CD4-positive, alpha-beta T cell treated with Interleukin-2 at 100 ng/mL for 4 hours (primary cell): ENCODE data around the gene KCND1.
A peak's percentile ranks its signal among the peaks of the same experiment; 100 is the strongest.

Source experiments
- DNase-seq: peaks from one replicate; pipeline ENCODE4 v3.0.0-alpha.2; 2020; ENCODE audit warnings: low spot score

KCND1 gene

GRCh38 chrX:48974574-48974973, 2.9 kb upstream of the KCND1 start:
- no peak for DNase-seq

DNA sequence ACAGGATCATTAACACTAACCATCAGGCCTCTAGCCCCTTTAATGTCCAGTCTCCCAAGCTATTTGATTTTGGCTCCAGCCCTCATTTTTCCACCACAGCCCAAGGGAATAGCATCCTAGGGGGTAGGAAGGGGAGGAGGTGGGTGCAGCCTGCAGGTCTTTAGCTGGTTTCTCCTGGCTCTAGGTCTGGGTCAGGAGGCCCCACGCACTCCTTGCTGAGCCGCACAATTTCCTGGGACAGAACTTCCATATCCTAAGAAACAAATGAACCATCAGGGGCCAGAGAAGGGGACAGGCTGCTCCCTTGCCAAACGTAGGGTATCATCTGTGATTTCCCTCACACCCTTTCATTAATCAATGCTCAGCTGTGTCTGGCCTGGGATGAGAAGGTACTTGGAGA, 2.4 kb upstream of the KCND1 start:
- DNase-seq = no peak

GRCh38 chrX:48972220-48973164, 848 bp upstream of the KCND1 start:
- DNase-seq = peak; percentile 37

DNA sequence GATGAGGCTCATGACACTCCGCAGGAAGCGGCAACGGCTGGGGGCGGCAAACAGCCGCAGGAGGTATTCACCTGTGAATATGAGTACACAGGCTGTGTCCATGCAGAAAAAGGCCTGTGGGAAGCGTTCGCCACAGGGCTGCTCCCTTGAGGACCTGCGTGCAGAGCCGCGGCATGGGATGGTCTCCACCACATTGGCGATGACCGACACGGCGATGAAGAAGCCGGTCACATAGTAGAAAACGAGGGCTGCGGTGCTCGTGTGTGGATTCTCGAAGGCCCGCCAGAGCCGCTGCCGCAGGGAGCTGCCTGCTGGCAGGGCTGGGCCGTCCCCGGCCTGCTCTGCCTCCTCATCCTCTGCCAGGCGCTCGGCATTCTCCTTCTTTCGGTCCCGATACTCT, 2.2 kb downstream of the KCND1 start:
- no peak for DNase-seq

GRCh38 chrX:48968377-48968776, 3.3 kb downstream of the KCND1 start:
- DNase-seq = no peak

DNA sequence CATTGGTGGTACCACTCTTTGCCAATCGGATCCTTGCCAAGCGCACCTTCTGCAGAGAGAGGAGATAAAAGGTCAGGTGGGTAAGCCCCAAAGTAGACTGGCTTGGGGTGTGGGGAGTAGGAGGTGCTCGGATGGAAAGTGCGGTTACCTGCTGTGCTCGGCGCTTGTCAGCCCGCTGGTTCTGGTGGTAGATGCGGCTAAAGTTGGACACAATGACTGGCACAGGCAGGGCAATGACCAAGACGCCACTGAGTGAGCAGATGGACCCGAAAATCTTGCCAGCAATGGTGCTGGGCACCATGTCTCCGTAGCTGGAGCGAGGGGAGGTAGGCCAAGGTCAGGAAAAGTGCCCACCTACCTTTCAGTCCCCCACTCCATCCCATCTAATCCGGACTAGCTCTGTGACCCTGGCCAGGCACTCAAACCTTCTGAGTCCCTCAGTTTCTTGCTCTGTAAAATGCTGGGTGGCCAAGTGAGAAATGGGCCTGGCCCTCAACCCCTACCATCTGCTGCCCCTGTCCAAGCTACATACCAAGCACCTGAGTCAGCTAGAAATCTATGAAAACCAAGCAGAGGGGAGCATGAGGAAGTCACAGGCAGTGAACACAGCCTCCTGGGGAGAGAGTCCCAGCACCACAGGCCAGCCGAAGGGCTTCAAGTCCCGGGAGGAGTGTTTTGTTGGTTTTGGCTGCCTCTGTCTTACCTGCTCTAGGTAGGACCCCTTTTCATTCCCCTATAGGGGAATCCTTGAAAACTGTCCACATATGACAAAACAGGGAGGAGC, 4.7 kb downstream of the KCND1 start:
- no peak for DNase-seq

GRCh38 chrX:48965959-48966358, 5.7 kb downstream of the KCND1 start:
- no peak for DNase-seq

- no peak for DNase-seq
Observed at GRCh38 chrX:48961585-48962091, 10.0 kb downstream of the KCND1 start.

DNA sequence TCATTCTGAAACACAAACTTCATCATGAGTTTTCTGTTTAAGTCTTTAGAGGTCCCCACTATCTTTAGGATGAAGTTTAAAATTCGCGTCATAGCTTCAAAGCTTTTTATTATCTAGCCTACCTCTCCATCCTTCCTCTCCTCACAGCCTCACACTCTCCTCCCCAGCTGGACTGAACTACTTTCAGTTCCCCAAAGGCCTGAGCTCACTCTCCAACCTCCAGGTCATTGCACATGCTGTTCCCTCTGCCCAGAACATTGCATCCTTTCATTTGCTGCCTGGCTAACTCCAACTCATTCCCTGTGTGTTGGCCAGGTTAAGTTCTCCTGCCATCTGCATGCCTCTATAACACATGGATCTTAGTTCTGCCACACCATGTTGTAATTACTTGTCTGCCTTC, 11.4 kb downstream of the KCND1 start:
- DNase-seq = no peak

GRCh38 chrX:48958635-48959094, 13.0 kb downstream of the KCND1 start:
- no peak for DNase-seq

GRCh38 chrX:48957827-48958634, 13.6 kb downstream of the KCND1 start:
- peak; percentile 95 for DNase-seq

DNA sequence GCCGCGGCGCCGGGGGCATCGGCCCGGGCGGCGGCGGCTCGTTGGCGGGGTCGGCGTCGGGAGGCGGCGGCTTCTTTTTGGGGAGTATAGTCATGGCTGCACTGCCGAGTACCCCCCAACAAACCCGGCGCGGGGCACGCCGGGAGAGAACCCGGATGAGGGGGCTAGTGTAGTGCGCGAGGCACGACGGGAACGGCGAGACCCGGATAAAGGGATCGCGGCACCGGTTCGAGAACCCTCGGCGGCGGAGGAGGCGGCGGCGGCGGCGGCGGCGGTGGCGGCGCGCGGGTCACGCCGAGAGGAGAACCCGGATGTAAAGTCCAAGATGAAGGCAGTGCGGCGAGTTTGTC, 14.2 kb downstream of the KCND1 start, which contains the start of gene OTUD5:
OTUD5 (minus strand) TSS at position 131 of the 350 bp plus-strand sequence; CDS start at position 94, 37 bp downstream.
- DNase-seq = peak; percentile 81

GRCh38 chrX:48956728-48957414, 14.8 kb downstream of the KCND1 start:
- DNase-seq = peak; percentile 45

DNA sequence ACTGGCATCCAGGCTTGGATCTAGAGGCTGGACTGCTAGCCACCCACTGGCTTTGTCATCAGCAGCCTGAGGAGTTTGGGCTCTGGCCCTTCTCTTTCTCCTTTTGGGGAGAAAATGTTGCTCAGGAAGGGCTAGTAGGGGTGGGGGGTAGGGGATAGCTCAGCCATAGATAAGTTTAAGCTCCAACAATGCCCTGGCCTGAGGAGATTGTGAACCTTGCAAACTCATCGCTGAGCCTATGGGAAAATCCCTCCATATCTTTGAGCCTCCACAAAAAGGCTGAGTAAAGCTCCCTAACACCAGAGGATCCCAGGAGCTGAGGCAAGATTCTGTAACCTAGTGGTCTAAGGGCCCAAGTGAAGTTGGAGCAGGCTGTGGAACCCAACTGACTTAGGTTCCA, 23.1 kb downstream of the KCND1 start:
- no peak for DNase-seq

DNA sequence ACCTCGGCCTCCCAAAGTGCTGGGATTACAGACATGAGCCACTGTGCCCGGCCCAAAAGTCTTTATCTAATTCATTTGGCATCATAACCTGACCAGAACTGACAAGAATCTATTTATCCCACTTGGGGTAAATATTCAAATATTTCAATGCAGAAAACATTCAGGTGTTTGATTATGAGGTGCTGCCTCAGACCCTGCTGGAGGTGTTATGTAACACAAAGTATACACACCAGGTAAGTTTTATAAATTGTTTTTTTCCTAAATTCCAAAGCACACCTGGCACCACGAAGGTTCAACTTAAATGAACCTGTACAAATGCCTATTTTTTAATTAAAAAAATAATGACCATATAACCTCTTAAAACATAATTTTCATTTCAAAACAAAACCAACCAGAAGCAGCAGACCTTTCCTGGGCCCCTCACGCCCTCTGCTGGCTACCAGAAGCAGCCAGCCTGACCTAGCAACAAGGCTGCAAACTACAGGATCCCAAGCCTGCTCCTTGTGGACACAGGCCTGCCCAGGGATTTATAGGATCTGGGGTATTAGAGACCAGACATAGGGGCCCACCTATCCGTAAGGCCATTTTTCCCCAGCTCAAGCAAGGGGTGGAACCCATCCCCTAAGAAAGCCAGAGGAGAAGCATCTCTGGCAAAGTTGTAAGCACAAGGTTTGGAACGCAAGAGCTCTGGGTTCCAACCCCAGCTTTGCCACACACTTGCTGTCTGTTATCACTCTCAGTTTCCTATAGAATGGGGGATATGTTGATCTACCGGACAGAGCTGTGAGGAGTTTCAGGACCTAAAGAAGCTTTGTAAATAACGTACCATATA, 25.9 kb downstream of the KCND1 start:
- DNase-seq = peak; percentile 59

DNA sequence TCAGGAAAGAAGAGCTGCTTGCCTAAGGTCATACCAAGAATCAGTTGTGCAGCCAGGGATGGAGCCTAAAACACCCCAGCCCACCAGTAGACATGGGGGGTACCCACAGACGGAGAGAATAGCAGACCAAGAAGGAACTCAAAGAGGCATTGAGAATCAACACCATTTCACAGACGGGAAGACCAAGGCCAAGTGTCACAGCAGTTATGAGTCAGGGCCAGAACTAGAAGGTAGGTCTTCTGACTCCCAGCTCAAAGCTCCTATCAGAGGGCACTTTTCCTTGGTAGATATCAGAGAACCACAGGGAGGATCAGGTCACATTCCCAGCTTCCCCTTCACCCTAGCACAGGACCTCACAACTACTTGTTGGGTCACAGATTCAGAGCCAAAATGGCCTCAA, 28.7 kb downstream of the KCND1 start:
- no peak for DNase-seq

GRCh38 chrX:48940404-48940955, 31.2 kb downstream of the KCND1 start:
- no peak for DNase-seq

DNA sequence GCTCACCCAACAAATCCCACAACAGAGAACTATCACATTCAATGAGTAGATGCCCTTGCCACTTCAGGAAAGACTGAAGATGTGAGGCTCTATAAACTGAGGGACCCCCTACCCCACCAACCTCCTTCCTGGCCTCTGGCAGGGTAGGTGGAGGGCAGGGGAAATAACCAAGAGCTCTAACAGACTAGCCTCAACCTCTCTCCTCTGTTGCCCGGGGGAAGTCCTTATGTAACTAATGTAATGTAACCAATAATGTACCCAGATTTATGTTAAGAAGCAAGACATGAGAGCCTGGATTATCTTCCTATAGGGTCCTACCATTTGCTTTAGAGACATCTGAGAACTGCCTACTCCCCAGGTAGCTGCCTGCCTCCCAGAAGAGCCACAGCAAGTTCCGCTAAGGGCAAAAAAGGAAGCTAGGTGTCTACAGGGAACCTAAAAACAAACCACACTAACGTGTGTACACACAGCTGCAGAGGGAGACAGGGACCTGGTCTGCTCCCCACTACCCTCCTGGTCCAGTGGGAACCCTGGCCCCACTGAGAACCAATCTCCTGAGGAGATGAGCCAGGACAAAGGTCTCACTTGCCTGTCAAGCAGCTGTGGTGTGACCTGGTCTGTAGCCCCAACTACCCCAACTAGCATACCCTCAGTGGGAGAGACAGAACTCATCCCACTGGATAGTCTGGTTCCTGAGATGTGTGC, 32.0 kb downstream of the KCND1 start:
- peak; percentile 42 for DNase-seq

DNA sequence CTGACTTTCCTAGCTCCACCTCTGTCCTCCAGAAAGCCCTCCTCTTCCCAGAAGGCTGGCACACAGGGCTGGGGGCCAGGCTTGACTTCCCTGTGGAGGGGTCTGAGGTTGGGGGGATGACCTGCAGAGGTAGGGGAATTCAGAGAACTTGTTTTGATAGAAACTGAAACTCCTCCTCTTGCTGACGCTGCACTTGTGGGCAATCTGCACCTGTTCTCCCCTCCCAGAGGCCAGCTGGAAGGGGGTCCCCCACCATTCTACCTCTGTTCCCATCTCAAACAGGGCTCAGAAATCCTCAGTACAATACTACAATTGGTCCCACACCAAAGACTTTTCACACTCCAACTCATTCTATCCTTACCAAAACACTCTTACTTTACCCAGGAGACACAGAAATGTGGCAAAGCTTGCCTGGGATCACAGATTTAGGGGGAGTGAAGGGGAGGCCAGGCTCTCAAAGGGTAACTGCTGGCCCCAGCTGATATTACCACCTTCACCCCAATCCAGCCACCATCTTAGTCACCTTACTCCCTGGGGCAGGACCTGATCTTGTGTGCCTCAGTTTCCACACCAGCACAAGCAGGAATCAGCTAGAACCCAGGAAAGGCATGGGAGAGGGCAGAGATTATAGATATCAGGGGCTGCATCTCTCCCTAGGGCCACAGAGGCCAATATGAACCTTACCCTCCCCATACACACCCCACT, 32.8 kb downstream of the KCND1 start:
- peak; percentile 79 for DNase-seq
